HepG2 (cell line): ENCODE measurements around the gene CORO7. TPM values are rescaled to one million over a fixed set of nuclear protein-coding genes. Genes with fewer than 3 reads are reported as not detected.

Experiments
- AKAP8 ChIP-seq: sonication (generic); formaldehyde crosslinking; IDR thresholded peaks from 2 replicates; pipeline ENCODE4 v1.5.1; 2020; ENCODE audit warnings: mild to moderate bottlenecking, missing genetic modification reagents
- HNRNPLL ChIP-seq: fragments of 200-400 bp; formaldehyde crosslinking; IDR thresholded peaks from 2 replicates; pipeline ENCODE4 v1.6.1; 2017; ENCODE audit warnings: mild to moderate bottlenecking, low read depth, low read length; ENCODE audit not compliant: poor library complexity, severe bottlenecking
- IRX3 ChIP-seq: sonication (generic); formaldehyde crosslinking; IDR thresholded peaks from 2 replicates; pipeline ENCODE4 v1.8.1; 2023; ENCODE audit warnings: mild to moderate bottlenecking, low read depth, missing genetic modification reagents, borderline replicate concordance
- ISL2 ChIP-seq: sonication (generic); formaldehyde crosslinking; IDR thresholded peaks from 2 replicates; pipeline ENCODE4 v1.5.0; 2020; ENCODE audit warnings: missing genetic modification reagents
- KLF16 ChIP-seq, 2 experiments: sonication (generic) in 1 of 2; formaldehyde crosslinking in 1 of 2; IDR thresholded peaks; 2 replicates each; pipeline versions ENCODE4 v1.6.1 to v1.8.0; 2016 to 2023; ENCODE audit warnings: missing genetic modification reagents in 2 of 2, missing compliant biosample characterization in 1 of 2
- MAX ChIP-seq: IDR thresholded peaks from 2 replicates; pipeline ENCODE4 v1.6.1; 2012; ENCODE audit warnings: inconsistent platforms
- MED1 ChIP-seq: sonication (generic); formaldehyde crosslinking; IDR thresholded peaks from 2 replicates; pipeline ENCODE4 v1.4.0; 2020; ENCODE audit warnings: missing genetic modification reagents
- NPAS2 ChIP-seq: sonication (generic); formaldehyde crosslinking; IDR thresholded peaks from 2 replicates; pipeline ENCODE4 v1.8.0; 2022; ENCODE audit warnings: mild to moderate bottlenecking, missing genetic modification reagents, borderline replicate concordance
- RERE ChIP-seq: IDR thresholded peaks from 2 replicates; pipeline ENCODE4 v1.6.1; 2016; ENCODE audit warnings: low read depth, missing genetic modification reagents, missing compliant biosample characterization
- SNAPC2 ChIP-seq: sonication (generic); formaldehyde crosslinking; IDR thresholded peaks from 2 replicates; pipeline ENCODE4 v1.8.1; 2022; ENCODE audit warnings: mild to moderate bottlenecking, missing genetic modification reagents
- TEAD3 ChIP-seq: optimal IDR thresholded peaks from 2 replicates; pipeline ENCODE3; 2016; ENCODE audit warnings: borderline replicate concordance
- YEATS4 ChIP-seq: sonication (generic); formaldehyde crosslinking; IDR thresholded peaks from 2 replicates; pipeline ENCODE4 v1.4.0; 2020; ENCODE audit warnings: missing genetic modification reagents, borderline replicate concordance
- ZIK1 ChIP-seq: sonication (generic); formaldehyde crosslinking; IDR thresholded peaks from 2 replicates; pipeline ENCODE4 v1.5.0; 2020; ENCODE audit warnings: mild to moderate bottlenecking, low read depth, missing genetic modification reagents, borderline replicate concordance
- ZMYM4 ChIP-seq: sonication (generic); formaldehyde crosslinking; IDR thresholded peaks from 2 replicates; pipeline ENCODE4 v1.8.1; 2023; ENCODE audit warnings: mild to moderate bottlenecking, missing genetic modification reagents
- ZNF121 ChIP-seq: sonication (generic); formaldehyde crosslinking; IDR thresholded peaks from 2 replicates; pipeline ENCODE4 v1.5.0; 2020; ENCODE audit warnings: mild to moderate bottlenecking, missing genetic modification reagents
- ZNF280B ChIP-seq: sonication (generic); formaldehyde crosslinking; IDR thresholded peaks from 2 replicates; pipeline ENCODE4 v1.5.0; 2020; ENCODE audit warnings: missing genetic modification reagents, mild to moderate bottlenecking, borderline replicate concordance
- ZNF335 ChIP-seq: sonication (generic); formaldehyde crosslinking; IDR thresholded peaks from 2 replicates; pipeline ENCODE4 v1.4.0; 2020; ENCODE audit warnings: missing genetic modification reagents
- ZNF446 ChIP-seq: sonication (generic); formaldehyde crosslinking; IDR thresholded peaks from 2 replicates; pipeline ENCODE4 v1.5.0; 2020; ENCODE audit warnings: mild to moderate bottlenecking, missing genetic modification reagents
- ZNF605 ChIP-seq: sonication (generic); formaldehyde crosslinking; IDR thresholded peaks from 2 replicates; pipeline ENCODE4 v1.8.0; 2022; ENCODE audit warnings: mild to moderate bottlenecking, missing genetic modification reagents
- ZNF691 ChIP-seq: sonication (generic); formaldehyde crosslinking; IDR thresholded peaks from 2 replicates; pipeline ENCODE4 v1.4.0; 2020; ENCODE audit warnings: missing genetic modification reagents, low read depth, mild to moderate bottlenecking, borderline replicate concordance
- polyA plus RNA-seq, 8 experiments: library from polyadenylated mRNA; depleted of rRNA in 3 of 8; stranded (reverse) in 7 of 8; unstranded in 1 of 8; fragments of >200 nt; fragmentation: Illumina TruSeq in 4 of 8; extraction: Trizol in 4 of 8; gene quantifications; 2 replicates each; pipeline versions ENCODE4 v1.2.1 to v1.2.3, GENCODE V29; 2011 to 2016; ENCODE audit warnings: low read depth in 4 of 8, missing spikeins in 1 of 8, mixed read lengths in 1 of 8; ENCODE audit not compliant: insufficient read depth in 1 of 8
- total RNA-seq, 5 experiments: library from RNA; depleted of rRNA; stranded (reverse); fragments of >200 nt; fragmentation: Illumina TruSeq; extraction: Trizol; gene quantifications; 2 replicates each; pipeline ENCODE4 v1.2.3, GENCODE V29; 2016; ENCODE audit warnings: low read depth in 1 of 5

CORO7 gene
- total and polyA plus RNA-seq, 2 of the 13 experiments (the other 11 are each of a cell fraction or from before 2014, with no cell fraction given) = 9.9 to 14.3 TPM

GRCh38 chr16:4372578-4373355 is 43.6 kb downstream of the CORO7 start (continued):
- TF ChIP-seq SNAPC2 (CRISPR knock-in tag) (peak; percentile 57; the same call in 1 of the 2 replicates), HNRNPLL (peak; percentile 6), ZNF335 (CRISPR knock-in tag) (peak; percentile 70; the same call in 1 of the 2 replicates), ZNF446 (CRISPR knock-in tag) (peak; percentile 68; the same call in 1 of the 2 replicates), NPAS2 (no peak), YEATS4 (CRISPR knock-in tag) (peak; percentile 53; the same call in 1 of the 2 replicates), TEAD3 (CRISPR knock-in tag) (peak; percentile 43), IRX3 (CRISPR knock-in tag) (no peak), AKAP8 (0 out of 2 replicates have a peak, but pooled peaks have one; percentile 70), ZNF280B (CRISPR knock-in tag) (peak; percentile 79; the same call in 1 of the 2 replicates), ZMYM4 (CRISPR knock-in tag) (no peak; the same call in 1 of the 2 replicates), ZNF605 (CRISPR knock-in tag) (peak; percentile 68; the same call in 1 of the 2 replicates), RERE (CRISPR knock-in tag) (0 out of 2 replicates have a peak, but pooled peaks have one; percentile 20), ZIK1 (CRISPR knock-in tag) (peak; percentile 30; the same call in 1 of the 2 replicates), ZNF121 (peak; percentile 81), ZNF691 (CRISPR knock-in tag) (0 out of 2 replicates have a peak, but pooled peaks have one; percentile 21), MED1 (peak; percentile 71), MAX (peak; percentile 30; the same call in 1 of the 2 replicates), ISL2 (peak; percentile 29; the same call in 1 of the 2 replicates), KLF16 (CRISPR knock-in tag; IDR thresholded peaks at IDR 0.05) (peak in 1 of 2 experiments; percentile 51; a peak in 2 of 4 replicates)
